ENCODE measurements around the gene CACNG5.

The CACNG5 gene

GRCh38 chr17:66915204-66915611, 80.3 kb downstream of the CACNG5 start:
- H3K27me3 ChIP-seq (ENCODE audit: control insufficient read depth, insufficient read depth, low read length): peaks cover 49% of the 10 kb centered on the region
- no peak overlapping the region for H3K4me3 ChIP-seq (ENCODE audit: low read length)

DNA sequence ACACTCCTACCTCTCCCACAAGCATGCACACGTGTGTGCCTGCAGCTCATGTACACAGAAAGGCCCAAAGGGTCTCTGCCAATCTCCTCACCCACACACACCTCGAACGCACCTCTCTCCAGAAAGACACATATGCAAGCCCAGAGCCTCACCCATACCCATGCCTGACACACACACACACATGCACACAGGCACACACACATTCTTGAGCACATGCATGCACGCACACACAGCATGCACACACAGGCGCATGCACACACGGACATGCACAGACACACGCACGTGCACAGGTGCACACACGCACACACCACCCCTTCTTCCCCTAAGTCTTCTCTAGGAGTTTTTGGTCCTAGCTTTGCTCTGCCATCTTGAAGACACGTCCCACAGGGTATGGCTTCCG, 80.9 kb downstream of the CACNG5 start:
- H3K4me1 ChIP-seq (ENCODE audit: control insufficient read depth, insufficient read depth, low read length): no peaks in the 10 kb centered on the region
- peaks cover 50% of the 10 kb centered on the region for H3K27me3 ChIP-seq (ENCODE audit: control insufficient read depth, insufficient read depth, low read length)
- H3K4me2 ChIP-seq (ENCODE audit: low read length): no peak overlapping the region
- H3K4me3 ChIP-seq (ENCODE audit: low read length): no peak overlapping the region
- H3K36me3 ChIP-seq (ENCODE audit: insufficient read depth, low read length): no peaks in the 10 kb centered on the region
- H3K9ac ChIP-seq (ENCODE audit: low read depth, low read length): no peak overlapping the region
- H3K9me3 ChIP-seq (replicated peaks; ENCODE audit: low read length): no peaks in the 10 kb centered on the region

More at GRCh38 chr17:66915204-66915611, 80.3 kb downstream of the CACNG5 start:
- Histone ChIP-seq H3K9ac (ENCODE audit: low read depth, low read length) (no peak overlapping the region), H3K4me2 (ENCODE audit: low read length) (no peak overlapping the region), H3K9me3 (replicated peaks; ENCODE audit: low read length) (no peaks in the 10 kb centered on the region), H3K4me1 (ENCODE audit: control insufficient read depth, insufficient read depth, low read length) (no peaks in the 10 kb centered on the region), H3K36me3 (ENCODE audit: insufficient read depth, low read length) (no peaks in the 10 kb centered on the region)

DNA sequence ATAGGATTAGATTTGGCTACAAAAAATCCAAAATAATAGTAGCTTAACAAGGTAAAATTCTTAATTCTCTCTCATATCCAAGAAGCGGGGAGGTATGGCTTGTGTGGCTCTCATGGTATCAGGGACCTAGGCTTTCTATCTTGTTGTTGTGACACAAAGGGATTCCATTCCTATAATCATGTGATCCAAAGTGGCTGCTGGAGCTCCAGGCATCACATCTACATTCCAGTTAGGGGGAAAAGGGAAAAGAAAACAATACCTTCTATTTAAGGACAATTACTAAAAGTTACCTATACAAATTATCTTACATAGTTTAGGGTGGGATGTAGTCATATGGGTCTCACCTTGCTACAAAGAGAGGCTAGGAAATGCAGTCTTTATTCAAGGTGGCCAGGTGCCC, 82.0 kb downstream of the CACNG5 start:
- H3K36me3 ChIP-seq (ENCODE audit: insufficient read depth, low read length): no peaks in the 10 kb centered on the region
- peaks cover 53% of the 10 kb centered on the region for H3K27me3 ChIP-seq (ENCODE audit: control insufficient read depth, insufficient read depth, low read length)
- no peak overlapping the region for H3K9ac ChIP-seq (ENCODE audit: low read depth, low read length)
- H3K4me3 ChIP-seq (ENCODE audit: low read length): no peak overlapping the region
- H3K4me2 ChIP-seq (ENCODE audit: low read length): no peak overlapping the region
- no peaks in the 10 kb centered on the region for H3K4me1 ChIP-seq (ENCODE audit: control insufficient read depth, insufficient read depth, low read length)
- no peaks in the 10 kb centered on the region for H3K9me3 ChIP-seq (replicated peaks; ENCODE audit: low read length)

GRCh38 chr17:66918896-66919295, 84.0 kb downstream of the CACNG5 start:
- H3K27me3 ChIP-seq (ENCODE audit: control insufficient read depth, insufficient read depth, low read length): peaks cover 47% of the 10 kb centered on the region
- H3K9ac ChIP-seq (ENCODE audit: low read depth, low read length): no peak overlapping the region
- H3K4me3 ChIP-seq (ENCODE audit: low read length): no peak overlapping the region

DNA sequence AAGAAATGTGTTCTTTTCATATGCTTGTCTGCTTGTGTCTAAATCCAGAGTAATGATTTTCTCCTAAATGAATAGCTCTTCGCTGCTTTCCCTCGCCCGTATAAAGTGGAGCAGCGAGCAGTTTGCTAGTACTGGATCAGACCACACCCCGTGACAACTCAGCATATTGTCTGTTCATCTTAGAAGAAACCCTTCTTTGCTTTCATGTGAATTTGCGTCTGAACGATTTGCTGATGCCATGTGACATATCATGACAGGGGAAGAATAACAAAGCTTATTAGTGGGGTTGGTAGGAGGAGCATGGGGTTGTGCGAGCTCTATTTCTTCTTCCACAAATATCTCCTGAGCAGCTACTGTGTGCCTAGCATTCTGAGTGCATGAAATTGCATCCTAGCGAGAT, 85.5 kb downstream of the CACNG5 start:
- H3K4me2 ChIP-seq (ENCODE audit: low read length): no peak overlapping the region
- no peaks in the 10 kb centered on the region for H3K36me3 ChIP-seq (ENCODE audit: insufficient read depth, low read length)
- H3K9me3 ChIP-seq (replicated peaks; ENCODE audit: low read length): no peaks in the 10 kb centered on the region
- H3K4me3 ChIP-seq (ENCODE audit: low read length): no peak overlapping the region
- peaks cover 49% of the 10 kb centered on the region for H3K27me3 ChIP-seq (ENCODE audit: control insufficient read depth, insufficient read depth, low read length)
- no peak overlapping the region for H3K9ac ChIP-seq (ENCODE audit: low read depth, low read length)
- H3K4me1 ChIP-seq (ENCODE audit: control insufficient read depth, insufficient read depth, low read length): no peaks in the 10 kb centered on the region

More at GRCh38 chr17:66918896-66919295, 84.0 kb downstream of the CACNG5 start:
- H3K9me3 ChIP-seq (replicated peaks; ENCODE audit: low read length): no peaks in the 10 kb centered on the region
- H3K36me3 ChIP-seq (ENCODE audit: insufficient read depth, low read length): no peaks in the 10 kb centered on the region
- no peak overlapping the region for H3K4me2 ChIP-seq (ENCODE audit: low read length)
- no peaks in the 10 kb centered on the region for H3K4me1 ChIP-seq (ENCODE audit: control insufficient read depth, insufficient read depth, low read length)

DNA sequence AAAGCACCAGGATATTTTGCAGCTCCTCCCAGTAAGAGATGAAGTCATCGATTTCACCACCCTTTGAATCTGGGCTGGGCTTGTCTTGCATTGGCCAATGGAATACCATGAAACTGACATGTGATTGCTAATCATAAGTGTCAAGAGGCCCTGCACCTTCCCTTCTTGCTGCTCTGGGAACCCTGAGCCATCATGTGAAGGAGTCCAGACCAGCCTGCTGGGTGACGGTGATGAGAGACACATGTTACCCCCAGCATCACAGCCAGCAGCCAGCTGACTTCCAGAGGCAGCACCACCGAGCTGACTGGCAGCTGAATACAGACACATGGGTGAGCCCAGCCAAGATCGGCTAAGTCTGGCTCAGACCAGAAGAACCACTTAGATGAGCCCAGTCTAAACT, 86.0 kb downstream of the CACNG5 start:
- Histone ChIP-seq H3K27me3 (ENCODE audit: control insufficient read depth, insufficient read depth, low read length) (peaks cover 51% of the 10 kb centered on the region), H3K4me3 (ENCODE audit: low read length) (no peak overlapping the region), H3K36me3 (ENCODE audit: insufficient read depth, low read length) (no peaks in the 10 kb centered on the region), H3K4me1 (ENCODE audit: control insufficient read depth, insufficient read depth, low read length) (no peaks in the 10 kb centered on the region), H3K4me2 (ENCODE audit: low read length) (no peak overlapping the region), H3K9ac (ENCODE audit: low read depth, low read length) (no peak overlapping the region), H3K9me3 (replicated peaks; ENCODE audit: low read length) (no peaks in the 10 kb centered on the region)

GRCh38 chr17:66923886-66924285, 89.0 kb downstream of the CACNG5 start:
- H3K27me3 ChIP-seq (ENCODE audit: control insufficient read depth, insufficient read depth, low read length): peaks cover 54% of the 10 kb centered on the region
- H3K4me1 ChIP-seq (ENCODE audit: control insufficient read depth, insufficient read depth, low read length): no peaks in the 10 kb centered on the region
- no peak overlapping the region for H3K9ac ChIP-seq (ENCODE audit: low read depth, low read length)
- H3K9me3 ChIP-seq (replicated peaks; ENCODE audit: low read length): no peaks in the 10 kb centered on the region
- H3K4me2 ChIP-seq (ENCODE audit: low read length): no peak overlapping the region
- no peaks in the 10 kb centered on the region for H3K36me3 ChIP-seq (ENCODE audit: insufficient read depth, low read length)
- no peak overlapping the region for H3K4me3 ChIP-seq (ENCODE audit: low read length)

GRCh38 chr17:66925811-66926500, 91.0 kb downstream of the CACNG5 start:
- H3K4me2 ChIP-seq (ENCODE audit: low read length): no peak overlapping the region
- H3K9ac ChIP-seq (ENCODE audit: low read depth, low read length): no peak overlapping the region
- H3K9me3 ChIP-seq (replicated peaks; ENCODE audit: low read length): no peaks in the 10 kb centered on the region
- peaks cover 55% of the 10 kb centered on the region for H3K27me3 ChIP-seq (ENCODE audit: control insufficient read depth, insufficient read depth, low read length)
- no peaks in the 10 kb centered on the region for H3K4me1 ChIP-seq (ENCODE audit: control insufficient read depth, insufficient read depth, low read length)
- H3K4me3 ChIP-seq (ENCODE audit: low read length): no peak overlapping the region
- no peaks in the 10 kb centered on the region for H3K36me3 ChIP-seq (ENCODE audit: insufficient read depth, low read length)

DNA sequence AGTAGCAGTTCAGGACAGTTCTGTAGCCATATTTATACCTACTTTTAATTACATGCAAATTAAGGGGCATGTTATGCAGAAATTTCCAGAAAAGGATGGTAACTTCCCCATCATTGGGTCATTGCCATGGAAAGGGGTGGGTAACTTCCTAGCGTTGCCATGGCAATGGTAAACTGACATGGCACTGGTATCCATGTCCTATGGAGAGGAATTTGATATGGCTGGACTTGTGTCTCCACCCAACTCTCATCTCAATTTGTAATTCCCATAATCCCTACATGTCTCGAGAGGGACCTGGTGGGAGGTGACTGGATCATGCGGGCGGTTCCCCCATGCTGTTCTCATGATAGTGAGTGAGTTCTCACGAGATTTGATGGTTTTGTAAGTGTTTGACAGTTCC, 94.0 kb downstream of the CACNG5 start:
- Histone ChIP-seq H3K4me1 (ENCODE audit: control insufficient read depth, insufficient read depth, low read length) (no peaks in the 10 kb centered on the region), H3K9ac (ENCODE audit: low read depth, low read length) (no peak overlapping the region), H3K4me2 (ENCODE audit: low read length) (no peak overlapping the region), H3K36me3 (ENCODE audit: insufficient read depth, low read length) (no peaks in the 10 kb centered on the region), H3K27me3 (ENCODE audit: control insufficient read depth, insufficient read depth, low read length) (peaks cover 51% of the 10 kb centered on the region), H3K9me3 (replicated peaks; ENCODE audit: low read length) (no peaks in the 10 kb centered on the region), H3K4me3 (ENCODE audit: low read length) (no peak overlapping the region)

DNA sequence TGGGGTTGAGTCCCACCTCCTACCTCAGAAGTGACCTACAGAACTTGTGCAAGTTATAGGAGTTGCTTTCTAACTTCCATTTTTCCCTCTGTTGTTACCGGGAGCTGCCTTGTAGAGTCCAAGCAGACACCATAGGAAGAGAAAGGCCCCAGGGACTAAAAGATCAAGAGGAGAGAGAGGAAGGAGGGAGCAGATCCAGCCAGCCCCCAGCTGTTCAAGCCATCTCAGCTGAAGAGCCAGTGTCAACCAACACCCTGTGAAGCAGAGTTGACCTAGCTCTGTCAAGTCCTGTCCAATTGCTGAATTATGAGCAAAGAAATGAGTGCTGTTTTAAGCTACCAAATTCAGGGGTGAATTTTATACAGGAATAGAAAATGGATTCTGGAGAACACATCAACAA, 94.7 kb downstream of the CACNG5 start:
- Histone ChIP-seq H3K4me3 (ENCODE audit: low read length) (no peak overlapping the region), H3K9me3 (replicated peaks; ENCODE audit: low read length) (no peaks in the 10 kb centered on the region), H3K36me3 (ENCODE audit: insufficient read depth, low read length) (no peaks in the 10 kb centered on the region), H3K9ac (ENCODE audit: low read depth, low read length) (no peak overlapping the region), H3K4me2 (ENCODE audit: low read length) (no peak overlapping the region), H3K4me1 (ENCODE audit: control insufficient read depth, insufficient read depth, low read length) (no peaks in the 10 kb centered on the region), H3K27me3 (ENCODE audit: control insufficient read depth, insufficient read depth, low read length) (peaks cover 45% of the 10 kb centered on the region)

DNA sequence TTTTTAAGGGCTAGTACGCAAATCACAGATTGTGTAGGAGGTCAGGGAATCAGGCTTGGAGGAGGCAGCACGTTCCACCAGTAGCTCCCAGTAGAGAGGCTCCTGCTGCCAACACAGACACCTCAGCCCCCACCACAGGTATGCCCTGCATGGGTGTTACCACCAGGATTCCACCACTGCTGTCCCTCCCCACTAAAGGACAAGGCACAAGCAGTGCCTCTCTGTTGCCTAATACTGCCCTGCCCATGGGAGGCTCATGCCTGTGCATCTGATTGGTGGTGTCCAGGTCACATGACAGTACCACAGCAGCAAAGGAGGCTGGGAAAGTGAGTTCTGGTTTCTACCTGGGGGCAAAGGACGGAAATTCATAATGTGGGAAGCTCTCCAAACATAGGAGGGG, 96.0 kb downstream of the CACNG5 start:
- Histone ChIP-seq H3K4me2 (ENCODE audit: low read length) (no peak overlapping the region), H3K9me3 (replicated peaks; ENCODE audit: low read length) (no peaks in the 10 kb centered on the region), H3K4me1 (ENCODE audit: control insufficient read depth, insufficient read depth, low read length) (no peaks in the 10 kb centered on the region), H3K27me3 (ENCODE audit: control insufficient read depth, insufficient read depth, low read length) (peaks cover 39% of the 10 kb centered on the region), H3K36me3 (ENCODE audit: insufficient read depth, low read length) (no peaks in the 10 kb centered on the region), H3K9ac (ENCODE audit: low read depth, low read length) (no peak overlapping the region), H3K4me3 (ENCODE audit: low read length) (no peak overlapping the region)

GRCh38 chr17:66932311-66932710, 97.4 kb downstream of the CACNG5 start:
- no peak overlapping the region for H3K4me3 ChIP-seq (ENCODE audit: low read length)
- H3K36me3 ChIP-seq (ENCODE audit: insufficient read depth, low read length): no peaks in the 10 kb centered on the region
- peaks cover 32% of the 10 kb centered on the region for H3K27me3 ChIP-seq (ENCODE audit: control insufficient read depth, insufficient read depth, low read length)
- H3K4me2 ChIP-seq (ENCODE audit: low read length): no peak overlapping the region
- peaks cover 4% of the 10 kb centered on the region for H3K9me3 ChIP-seq (replicated peaks; ENCODE audit: low read length)
- H3K9ac ChIP-seq (ENCODE audit: low read depth, low read length): no peak overlapping the region
- no peaks in the 10 kb centered on the region for H3K4me1 ChIP-seq (ENCODE audit: control insufficient read depth, insufficient read depth, low read length)

All from skeletal muscle satellite cell (primary cell).